NT2/D1 (cell line): ENCODE results near the gene GRHPR.

ENCODE experiments used
- SUZ12 ChIP-seq: IDR thresholded peaks from 2 replicates; pipeline ENCODE4 v1.6.1; 2011; ENCODE audit not compliant: insufficient read length, insufficient read depth; ENCODE audit errors: extremely low read depth
- ZNF274 ChIP-seq: IDR thresholded peaks from 2 replicates; pipeline ENCODE4 v1.6.1; 2011; ENCODE audit warnings: mild to moderate bottlenecking, low read depth, low read length

- TF ChIP-seq ZNF274 (no peak), SUZ12 (no peak)
Measured at GRCh38 chr9:37454238-37454637, 31.7 kb downstream of the GRHPR start.
